ENCODE results near the gene MAGT1. TPM values are rescaled to one million over a fixed set of nuclear protein-coding genes. Genes with fewer than 3 reads are reported as not detected.
A peak's percentile ranks its signal among the peaks of the same experiment; 100 is the strongest.

MAGT1 gene
- total RNA-seq, 3 donors from 2014 or later: 36.8 to 55.3 (median 43.3) TPM

GRCh38 chrX:77820091-77820727 lies 75.0 kb downstream of the MAGT1 start:
- no peak for TF ChIP-seq CTCF (IDR thresholded peaks at IDR 0.05)

GRCh38 chrX:77814210-77814609 lies 81.0 kb downstream of the MAGT1 start:
- ATAC-seq (no peak), DNase-seq (no peak)
- no peaks in the 10 kb centered on the region for H3K9me3 ChIP-seq
- no peaks in the 10 kb centered on the region for H3K4me1 ChIP-seq (ENCODE audit: low read depth)
- no peaks in the 10 kb centered on the region for H3K36me3 ChIP-seq (ENCODE audit: low read depth)
- intact Hi-C loops (cut with DNase I, micrococcal nuclease): no loop called here
- no peak overlapping the region for H3K4me3 ChIP-seq
- no peak for TF ChIP-seq CTCF (IDR thresholded peaks at IDR 0.05)

More at GRCh38 chrX:77820091-77820727, 75.0 kb downstream of the MAGT1 start:
- DNase-seq (no peak), ATAC-seq (no peak)
- intact Hi-C loops (cut with DNase I, micrococcal nuclease): no loop called here
- Histone ChIP-seq H3K9me3 (no peaks in the 10 kb centered on the region), H3K4me1 (ENCODE audit: low read depth) (no peaks in the 10 kb centered on the region), H3K4me3 (no peak overlapping the region), H3K36me3 (ENCODE audit: low read depth) (no peaks in the 10 kb centered on the region)

GRCh38 chrX:77802201-77802600 lies 93.0 kb downstream of the MAGT1 start:
- no peak for ATAC-seq
- Histone ChIP-seq H3K9me3 (no peaks in the 10 kb centered on the region), H3K4me1 (ENCODE audit: low read depth) (no peaks in the 10 kb centered on the region), H3K36me3 (ENCODE audit: low read depth) (no peaks in the 10 kb centered on the region), H3K4me3 (no peak overlapping the region)
- DNase-seq: no peak
- intact Hi-C loops (cut with DNase I, micrococcal nuclease): no loop called here
- no peak for TF ChIP-seq CTCF (IDR thresholded peaks at IDR 0.05)

GRCh38 chrX:77795124-77795523 lies 100.1 kb downstream of the MAGT1 start:
- intact Hi-C loops (cut with DNase I, micrococcal nuclease): no loop called here
- H3K4me1 ChIP-seq (ENCODE audit: low read depth): no peaks in the 10 kb centered on the region
- no peaks in the 10 kb centered on the region for H3K9me3 ChIP-seq
- DNase-seq (no peak), ATAC-seq (no peak)
- no peak for TF ChIP-seq CTCF (IDR thresholded peaks at IDR 0.05)
- H3K36me3 ChIP-seq (ENCODE audit: low read depth): no peaks in the 10 kb centered on the region
- no peak overlapping the region for H3K4me3 ChIP-seq

- intact Hi-C loops (cut with DNase I, micrococcal nuclease): no loop called here
- ATAC-seq (no peak), DNase-seq (no peak)
- Histone ChIP-seq H3K9me3 (no peaks in the 10 kb centered on the region), H3K36me3 (ENCODE audit: low read depth) (no peaks in the 10 kb centered on the region), H3K4me1 (ENCODE audit: low read depth) (no peaks in the 10 kb centered on the region), H3K4me3 (no peak overlapping the region)
- TF ChIP-seq CTCF (IDR thresholded peaks at IDR 0.05): no peak
Measured at GRCh38 chrX:77793946-77794345, 101.3 kb downstream of the MAGT1 start.

- TF ChIP-seq CTCF (IDR thresholded peaks at IDR 0.05): no peak
- H3K4me1 ChIP-seq (ENCODE audit: low read depth): no peaks in the 10 kb centered on the region
- no peak overlapping the region for H3K4me3 ChIP-seq
- ATAC-seq: peak; percentile 78
- intact Hi-C loops (cut with DNase I, micrococcal nuclease): no loop called here
- DNase-seq: peak in 1 of 3 donors; percentile 50
- no peaks in the 10 kb centered on the region for H3K9me3 ChIP-seq
- no peaks in the 10 kb centered on the region for H3K36me3 ChIP-seq (ENCODE audit: low read depth)
Measured at GRCh38 chrX:77788050-77788449, 107.2 kb downstream of the MAGT1 start.
